HG03521 (cell line): ENCODE results near the gene CUL1.

ENCODE experiments used
- ATAC-seq: cut with Tn5 transposase; IDR thresholded peaks from one replicate; pipeline ENCODE4 v1.9.1; 2021; ENCODE audit warnings: mild to moderate bottlenecking, moderate library complexity; ENCODE audit not compliant: unreplicated experiment

Gene CUL1

DNA sequence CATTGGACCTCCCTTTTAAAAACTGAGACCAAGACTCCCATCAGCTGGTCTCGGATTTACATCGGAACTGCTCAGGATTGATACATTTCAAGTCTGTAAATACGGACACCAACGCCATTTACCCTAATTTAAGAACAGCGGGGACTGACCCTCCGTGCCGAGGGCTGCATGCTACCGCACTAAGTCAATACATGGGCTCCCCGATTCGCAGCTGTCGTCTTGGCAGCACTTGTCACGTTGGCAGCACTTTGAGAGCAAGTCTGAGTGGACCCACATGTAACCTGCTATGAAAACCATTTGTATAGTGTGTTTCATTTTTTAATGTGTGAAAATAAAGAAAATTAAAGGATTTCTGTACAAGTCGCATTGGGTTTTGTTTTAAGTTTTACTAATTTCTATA lies 102.0 kb downstream of the CUL1 start:
- no peak for ATAC-seq

DNA sequence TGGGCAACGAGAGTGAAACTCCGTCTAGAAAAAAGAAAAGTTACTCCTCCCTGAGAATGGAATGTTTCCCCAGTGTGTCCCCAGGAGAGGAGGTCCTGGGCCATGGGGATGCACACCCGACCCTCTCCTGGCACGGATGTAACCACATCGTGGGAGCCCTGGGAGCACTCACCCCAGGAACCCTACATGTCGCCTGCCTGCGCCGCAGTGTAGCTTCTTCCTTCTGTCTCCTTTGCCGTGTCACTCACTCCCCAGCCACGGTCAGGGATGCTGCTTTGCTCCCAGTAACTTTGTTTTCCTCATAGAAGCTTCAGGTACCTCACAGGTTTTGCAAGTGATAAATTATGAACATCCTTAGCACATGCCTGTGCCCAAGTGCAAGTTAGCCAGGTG lies 103.4 kb downstream of the CUL1 start:
- ATAC-seq: no peak

DNA sequence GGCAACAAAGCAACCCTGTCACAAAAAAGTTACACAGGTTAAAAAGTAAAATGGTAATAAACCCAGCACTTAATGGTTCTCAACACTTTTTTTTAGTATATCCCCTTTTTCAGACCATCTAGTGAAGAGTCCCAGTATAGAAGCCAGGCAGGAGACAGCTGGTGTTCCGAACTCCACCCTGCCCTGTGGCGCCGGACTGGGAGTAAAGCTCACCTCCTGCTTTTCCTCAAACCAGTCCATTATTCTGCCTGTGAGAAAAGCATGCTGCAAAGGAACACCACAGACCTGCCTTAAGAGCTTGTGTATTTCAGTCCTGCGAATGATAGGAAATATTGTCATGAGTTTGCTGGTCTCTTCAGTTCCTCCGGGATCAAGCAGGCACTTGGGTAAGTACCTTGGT lies 104.4 kb downstream of the CUL1 start:
- ATAC-seq: no peak

DNA sequence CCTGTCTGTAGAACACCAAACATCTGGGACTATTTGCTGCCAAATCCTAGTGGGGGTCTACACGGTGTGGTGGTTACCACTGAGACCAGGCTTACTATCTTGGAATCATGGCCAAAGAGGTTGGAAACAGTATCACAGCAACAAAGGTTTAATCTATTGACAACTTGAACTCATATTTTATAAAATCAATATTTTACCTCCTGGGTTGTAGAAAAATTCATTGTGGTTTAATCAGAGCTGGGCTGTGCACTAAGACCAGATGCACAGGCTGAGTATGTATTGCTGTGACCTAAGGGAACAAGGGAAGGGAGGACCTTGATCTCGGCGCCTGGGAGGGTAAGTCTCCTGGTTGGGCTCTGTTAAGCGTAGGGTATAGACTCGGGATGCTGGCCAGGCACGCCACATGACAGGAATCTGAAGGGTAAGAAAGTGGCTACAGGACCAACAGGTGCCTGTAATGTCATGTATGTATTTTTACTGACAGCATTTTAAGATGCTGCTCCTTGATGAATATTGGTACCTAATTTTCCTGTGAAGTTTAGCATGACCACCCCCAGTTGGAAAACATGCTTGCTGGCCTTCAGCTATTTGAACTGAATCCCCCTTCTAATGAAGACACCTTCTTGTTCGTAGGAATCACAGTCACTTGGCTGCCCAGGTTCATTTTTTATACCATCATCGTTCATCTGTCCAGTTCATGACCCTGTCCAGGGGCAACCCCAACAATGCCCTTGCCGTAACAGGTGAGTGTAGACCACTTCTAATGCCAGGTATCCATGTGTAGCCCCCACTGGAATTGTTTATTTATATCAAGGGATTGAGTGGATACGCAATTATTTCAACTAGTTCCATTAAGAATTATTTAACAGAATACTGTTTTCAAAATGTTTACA lies 105.9 kb downstream of the CUL1 start:
- no peak for ATAC-seq

DNA sequence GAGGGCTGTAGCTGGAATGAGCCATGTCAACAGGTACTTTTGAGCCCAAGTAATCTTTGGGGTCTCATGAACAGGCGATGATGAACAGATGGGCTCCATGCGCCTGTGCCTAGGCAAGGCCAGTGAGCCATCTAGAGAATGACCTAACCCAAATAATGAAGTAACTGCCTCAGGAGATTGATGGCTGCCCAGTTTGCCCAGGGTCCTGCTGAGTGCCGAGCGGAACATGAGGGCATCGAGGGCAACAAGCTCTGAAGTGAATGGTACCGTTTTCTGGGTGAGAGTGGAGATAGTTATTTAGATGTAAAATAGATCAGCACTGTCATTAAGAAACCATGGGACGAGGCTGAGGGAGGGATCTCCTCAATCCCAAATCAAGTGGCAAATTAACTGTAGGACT lies 107.5 kb downstream of the CUL1 start:
- ATAC-seq: no peak

DNA sequence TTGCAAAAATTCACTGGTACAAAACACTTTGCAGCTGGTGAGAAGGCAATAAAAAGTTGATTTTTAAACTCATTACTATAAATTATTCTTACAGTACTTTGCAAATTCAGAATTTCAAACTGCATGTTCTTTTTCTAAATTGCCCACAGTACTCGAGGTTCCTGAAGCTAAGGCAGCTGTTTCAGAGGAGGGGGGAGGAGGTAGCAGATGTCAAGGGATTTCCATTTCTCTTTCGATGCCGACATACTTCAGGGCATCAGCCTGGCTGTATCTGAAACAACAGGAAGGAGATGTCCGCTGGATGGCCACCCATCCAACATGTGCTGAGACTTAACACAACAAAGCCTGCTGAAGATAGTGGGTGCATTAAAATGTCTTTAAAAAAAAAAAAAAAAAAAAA lies 108.7 kb downstream of the CUL1 start:
- no peak for ATAC-seq

DNA sequence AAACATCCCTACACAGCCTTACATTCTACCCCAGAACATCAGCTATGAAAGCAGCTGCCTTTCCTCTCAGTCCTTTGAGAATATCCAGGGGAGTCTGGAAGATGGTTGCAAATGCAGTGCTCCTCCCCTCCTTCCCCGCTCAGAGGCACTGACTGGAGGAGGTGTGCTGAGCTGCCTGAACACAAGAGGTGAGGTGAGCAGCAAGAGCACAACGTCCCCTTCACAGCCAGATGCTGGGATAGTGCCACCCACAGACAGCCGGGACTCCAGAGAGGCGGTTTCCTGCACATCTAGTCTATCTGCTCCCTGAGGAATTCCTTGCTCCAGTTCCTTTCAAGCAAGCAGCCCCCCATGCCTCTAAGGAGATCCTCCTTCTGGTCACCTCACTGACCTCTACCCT lies 111.2 kb downstream of the CUL1 start:
- ATAC-seq: no peak

DNA sequence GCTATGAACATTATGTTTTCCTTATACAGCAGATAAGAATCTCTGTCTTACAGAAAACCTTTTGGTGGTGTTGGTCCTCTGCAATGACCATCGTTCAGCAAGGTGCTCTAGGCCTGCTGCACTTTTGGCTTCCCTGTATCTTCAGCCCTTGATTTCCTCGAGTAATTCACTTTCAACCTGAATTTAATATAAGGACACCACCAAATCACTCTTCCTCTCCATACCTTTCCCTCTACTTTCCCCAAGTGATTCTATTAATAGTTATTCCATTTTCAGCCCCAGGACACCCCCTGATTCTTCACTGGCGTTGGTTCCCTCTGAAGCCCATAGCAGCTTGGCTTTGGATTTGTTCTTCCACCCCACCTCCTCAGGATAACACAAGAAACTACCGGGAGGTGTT lies 113.2 kb downstream of the CUL1 start:
- no peak for ATAC-seq

DNA sequence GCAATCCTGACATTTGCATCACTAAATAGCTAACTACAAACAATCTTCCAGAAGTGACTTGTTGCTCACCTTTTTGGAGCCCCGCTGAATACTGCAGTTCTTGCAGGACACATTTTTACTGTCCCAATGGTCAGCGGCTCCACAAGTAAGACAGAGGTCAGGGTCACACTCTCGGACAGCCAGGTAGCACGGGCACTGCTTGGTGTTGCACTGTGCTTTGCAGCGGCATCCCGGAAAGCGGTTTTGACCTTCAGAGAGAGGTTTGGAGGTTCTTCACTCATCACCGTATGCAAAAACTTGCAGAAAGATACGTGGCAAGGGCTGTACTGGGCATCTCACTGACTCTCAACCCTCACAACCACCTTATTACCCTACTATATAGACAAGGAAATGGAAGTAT lies 115.2 kb downstream of the CUL1 start:
- no peak for ATAC-seq

DNA sequence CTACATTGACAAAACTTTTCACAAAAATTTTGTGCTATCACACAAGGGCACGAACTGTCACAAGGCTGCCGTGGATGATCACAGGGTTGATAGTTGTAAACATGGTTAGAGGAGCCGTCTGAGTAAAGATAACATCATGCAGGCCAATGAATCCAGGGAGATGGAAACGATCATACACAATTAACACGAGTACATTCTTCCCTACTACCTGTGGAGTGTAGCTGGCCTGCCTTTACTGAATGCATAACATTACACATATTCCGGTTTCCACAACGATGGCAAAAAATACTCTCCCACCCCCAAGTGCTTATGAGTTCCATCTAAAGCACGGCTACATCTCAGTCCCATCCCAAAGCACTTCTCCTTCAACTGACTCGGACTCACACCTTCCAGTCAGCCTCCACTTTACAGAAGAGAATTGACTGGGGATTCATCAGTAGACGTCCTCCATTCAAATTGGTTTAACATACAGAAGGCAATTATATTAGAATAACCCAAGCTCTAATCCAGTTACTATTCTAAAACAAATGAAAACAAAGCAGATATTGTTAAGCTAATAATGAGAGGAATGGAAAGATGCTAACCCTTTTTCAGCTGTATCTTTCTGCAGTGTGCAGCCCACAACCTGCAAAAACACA lies 116.3 kb downstream of the CUL1 start:
- ATAC-seq: no peak

DNA sequence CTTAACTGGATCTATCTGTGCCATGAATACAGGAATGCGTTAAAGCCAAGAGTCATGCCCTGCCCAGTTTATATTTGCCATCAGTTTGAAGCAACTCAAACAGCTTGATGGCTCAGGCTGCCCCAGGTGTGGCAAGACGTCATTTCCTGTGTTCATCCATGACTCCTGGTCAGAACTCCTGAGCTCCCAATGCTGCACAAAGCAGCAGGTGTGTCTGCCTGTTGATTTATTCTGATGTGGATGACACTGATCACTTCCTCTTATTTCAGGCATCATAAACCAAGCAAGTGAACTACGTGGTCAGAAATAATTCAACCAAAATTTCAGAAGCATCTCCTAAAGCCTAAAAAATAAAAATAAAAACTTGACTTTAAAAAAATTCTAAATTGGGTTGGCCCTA lies 116.9 kb downstream of the CUL1 start:
- no peak for ATAC-seq

DNA sequence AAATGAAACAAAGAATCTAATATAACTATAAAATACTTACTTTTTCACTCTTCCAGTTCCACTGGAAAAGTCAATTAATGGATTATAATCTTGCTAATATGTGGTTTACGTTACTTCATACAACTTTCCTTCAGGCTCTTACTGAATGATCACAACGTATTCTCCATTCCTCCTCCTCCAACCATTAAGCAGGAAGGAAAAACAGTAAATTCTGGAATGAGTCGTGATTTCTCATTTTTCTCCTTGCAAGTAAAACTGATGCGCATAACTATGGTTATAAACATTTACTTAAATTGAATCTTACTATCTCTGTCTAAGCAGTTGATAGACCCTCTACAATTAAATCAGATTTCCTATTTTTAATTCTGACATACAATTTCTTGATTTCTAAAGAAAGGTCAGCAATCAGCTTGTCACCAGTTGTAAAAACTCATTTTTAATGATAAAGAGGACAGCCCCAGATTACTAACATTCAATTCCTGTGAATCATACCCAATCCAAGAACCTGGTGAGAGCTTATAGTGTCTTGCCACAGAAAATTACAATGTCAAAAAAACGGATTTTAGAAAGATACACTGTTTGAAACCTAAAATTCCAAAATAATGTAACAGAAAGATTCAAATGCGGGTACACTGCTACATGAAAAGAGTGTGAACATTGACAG lies 121.1 kb downstream of the CUL1 start:
- ATAC-seq: no peak

DNA sequence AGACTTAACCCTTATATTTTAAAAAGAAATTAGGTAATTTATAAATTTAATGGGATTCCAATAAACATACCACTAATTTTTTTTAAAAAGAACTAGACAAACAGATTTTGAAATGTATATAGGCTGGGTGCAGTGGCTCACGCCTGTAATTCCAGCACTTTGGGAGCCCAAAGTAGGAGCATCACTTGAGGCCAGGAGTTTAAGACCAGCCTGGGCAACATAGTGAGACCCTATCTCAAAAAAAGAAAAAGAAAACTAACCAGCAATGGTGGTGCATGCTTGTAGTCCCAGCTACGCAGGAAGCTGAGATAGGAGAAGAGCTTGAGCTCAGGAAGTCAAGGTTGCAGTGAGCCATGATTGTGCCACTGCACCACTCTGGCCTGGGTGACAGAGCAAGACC lies 122.7 kb downstream of the CUL1 start:
- no peak for ATAC-seq

DNA sequence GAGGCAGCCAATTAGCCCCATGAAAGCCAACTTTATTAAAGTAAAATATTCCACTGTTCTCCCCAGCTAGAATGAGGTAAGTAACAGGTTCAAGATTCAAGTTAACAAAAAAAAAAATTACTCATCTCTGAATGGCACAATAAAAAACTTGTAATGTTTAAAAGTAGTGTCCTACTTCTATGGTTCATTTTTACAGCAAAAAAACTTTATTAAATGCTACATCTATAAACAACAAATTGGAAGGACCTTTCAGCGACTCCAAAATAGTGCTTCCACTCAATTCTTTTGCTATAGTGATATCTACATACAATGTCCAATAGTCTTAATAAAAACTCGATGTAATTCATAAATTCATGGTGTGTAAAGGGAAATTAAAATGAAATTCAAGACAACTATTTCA lies 126.2 kb downstream of the CUL1 start:
- ATAC-seq: no peak

DNA sequence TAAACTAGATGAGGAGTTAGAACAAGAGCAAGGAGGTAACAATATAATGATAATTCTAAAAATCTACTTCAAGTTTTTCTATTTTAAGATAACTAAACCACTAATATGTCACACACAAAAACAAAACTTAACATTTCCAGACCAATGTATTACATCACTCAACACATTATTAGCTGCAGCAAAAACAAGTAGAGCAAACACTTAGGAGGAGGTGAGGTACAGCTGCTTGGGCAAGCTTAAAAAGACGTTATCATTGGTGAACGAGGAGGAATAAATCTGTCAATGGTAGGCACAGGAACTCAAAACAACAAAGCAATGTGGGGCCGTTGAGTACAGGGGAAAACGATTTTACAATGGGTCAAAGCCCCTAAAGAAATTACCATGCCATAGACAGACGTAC lies 126.6 kb downstream of the CUL1 start:
- ATAC-seq: no peak

DNA sequence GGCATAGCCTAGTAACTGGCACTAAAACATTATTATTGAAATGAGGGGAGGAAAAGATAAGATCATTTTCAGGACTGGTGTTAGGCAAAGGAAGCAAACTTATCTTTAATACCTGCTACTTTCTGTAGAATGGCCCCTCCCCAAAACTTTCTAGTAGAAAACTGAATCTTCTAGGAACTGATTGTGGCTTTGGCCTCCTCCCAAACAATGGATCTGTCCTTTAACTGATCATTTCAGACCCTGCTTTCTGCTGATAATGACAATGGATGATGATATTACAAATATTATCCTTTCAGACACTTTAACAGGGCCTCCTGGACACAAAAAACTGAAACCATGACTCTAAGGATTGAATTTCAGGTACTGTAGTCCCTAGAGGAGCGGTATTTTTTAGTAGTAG lies 130.3 kb downstream of the CUL1 start:
- no peak for ATAC-seq

DNA sequence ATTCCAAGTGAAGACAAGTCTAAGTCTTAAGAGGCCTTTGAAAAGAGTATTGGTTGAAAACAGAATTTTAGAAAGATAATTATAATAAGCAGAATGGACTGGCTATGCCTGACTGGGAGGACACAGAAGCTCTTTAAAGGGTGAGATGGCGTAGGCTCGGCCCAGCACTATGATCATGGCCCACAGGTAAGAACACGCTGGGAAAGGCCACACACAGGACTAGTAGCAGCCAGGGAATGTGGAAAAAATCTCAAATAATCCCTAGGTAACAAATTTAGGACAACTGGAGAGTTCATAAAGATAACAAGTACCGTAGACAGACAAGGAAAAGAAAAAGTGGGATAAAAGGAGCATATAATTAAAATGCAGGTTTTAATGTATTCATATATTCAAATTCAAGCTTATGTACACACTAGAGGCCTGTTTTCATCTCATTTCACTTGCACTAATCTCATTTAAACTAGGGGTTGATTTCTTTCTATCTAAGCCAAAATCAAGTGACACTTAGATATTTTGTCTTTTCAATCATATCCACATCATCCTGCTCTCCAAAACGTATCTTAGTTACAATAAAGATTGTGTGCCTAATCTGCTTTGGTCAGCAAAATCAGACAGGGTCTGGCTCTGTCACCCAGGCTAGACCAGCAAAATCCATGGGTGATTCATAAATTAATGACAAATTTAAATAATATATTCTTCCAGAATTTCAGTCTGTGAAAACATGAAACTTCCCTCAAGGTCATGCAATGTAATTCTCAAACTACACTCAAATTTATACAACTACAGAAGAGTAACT lies 132.4 kb downstream of the CUL1 start:
- no peak for ATAC-seq

DNA sequence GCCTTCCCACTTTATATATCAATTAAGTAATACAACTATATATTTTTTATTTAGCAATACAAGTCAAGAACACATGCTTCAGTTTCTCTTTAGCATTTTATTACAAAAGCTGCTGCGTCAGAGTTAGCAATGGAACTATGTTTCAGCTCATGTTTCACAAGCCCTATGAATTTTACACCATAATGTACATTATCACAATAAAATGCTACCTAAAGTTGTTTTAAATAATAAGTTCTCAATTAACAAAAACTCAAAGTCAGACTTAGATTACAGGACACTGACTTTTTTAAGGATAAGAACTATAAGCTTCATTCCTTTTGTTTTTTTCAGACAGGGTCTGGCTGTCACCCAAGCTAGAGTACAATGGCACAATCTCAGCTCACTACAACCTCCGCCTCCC lies 133.1 kb downstream of the CUL1 start:
- ATAC-seq: no peak

DNA sequence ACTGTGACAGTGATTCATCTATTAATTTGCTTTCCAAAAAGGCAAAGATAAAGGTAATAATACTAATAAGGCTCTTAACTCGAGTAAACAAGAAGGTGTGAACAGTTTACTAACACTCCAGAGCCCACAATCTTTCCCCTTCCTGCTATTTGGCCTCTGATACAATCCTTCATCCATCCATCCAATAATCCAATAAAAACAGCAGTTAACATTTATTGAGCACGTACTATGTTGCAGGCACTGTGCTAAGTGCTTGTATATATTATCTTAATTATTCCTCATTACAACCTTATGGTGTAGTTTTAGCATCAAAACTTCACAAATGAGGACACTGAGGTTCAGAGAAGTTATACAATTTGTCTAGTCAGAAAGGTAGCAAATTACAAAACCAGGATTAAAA lies 135.9 kb downstream of the CUL1 start:
- no peak for ATAC-seq

DNA sequence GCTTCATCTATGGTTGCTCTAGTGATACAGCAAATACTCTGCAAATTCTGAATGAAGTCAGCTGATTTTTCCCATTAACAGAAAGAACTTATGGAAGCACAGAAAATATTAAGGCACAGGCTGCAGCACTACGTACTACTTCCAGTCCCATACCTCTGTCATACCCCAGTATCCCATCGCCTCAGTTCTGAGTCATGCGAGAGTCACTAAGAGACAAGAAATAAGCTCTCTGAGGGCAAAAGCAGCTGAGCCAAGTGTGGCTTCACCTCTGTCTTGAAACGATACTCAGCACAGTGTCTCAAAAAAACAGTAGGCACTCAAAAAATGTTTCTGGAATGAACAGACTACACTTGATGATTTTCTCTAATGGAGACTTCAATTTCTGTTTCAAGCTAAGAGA lies 137.2 kb downstream of the CUL1 start:
- ATAC-seq: no peak

DNA sequence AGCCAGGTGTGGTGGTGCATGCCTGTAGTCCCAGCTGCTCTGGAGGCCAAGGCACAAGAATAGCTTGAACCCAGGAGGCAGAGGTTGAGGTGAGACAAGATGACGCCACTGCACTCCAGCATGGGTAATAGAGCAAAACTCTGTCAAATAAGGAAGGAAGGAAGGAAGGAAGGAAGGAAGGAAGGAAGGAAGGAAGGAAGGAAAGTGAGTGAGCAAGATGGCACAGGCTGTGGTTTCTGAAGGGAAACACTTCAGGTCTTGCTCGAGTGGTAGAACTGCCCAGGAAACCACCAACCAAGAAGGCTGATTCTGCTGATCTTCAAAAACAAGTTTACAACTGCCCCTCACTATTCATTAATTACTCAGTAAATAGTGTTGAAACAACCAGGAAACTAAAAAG lies 140.2 kb downstream of the CUL1 start:
- no peak for ATAC-seq
